ENCODE measurements around the gene PIBF1.
"Not testable (repeated sequence)": the region's sequence is repeated elsewhere in the genome, so short reads cannot be mapped to it uniquely, and the experiment has no call there.

The PIBF1 gene

GRCh38 chr13:72901546-72901945 is 119.6 kb downstream of the PIBF1 start:
- not testable (repeated sequence) for DNase-seq (ENCODE audit: low read depth in 2 of 3, low spot score in 1 of 3)

DNA sequence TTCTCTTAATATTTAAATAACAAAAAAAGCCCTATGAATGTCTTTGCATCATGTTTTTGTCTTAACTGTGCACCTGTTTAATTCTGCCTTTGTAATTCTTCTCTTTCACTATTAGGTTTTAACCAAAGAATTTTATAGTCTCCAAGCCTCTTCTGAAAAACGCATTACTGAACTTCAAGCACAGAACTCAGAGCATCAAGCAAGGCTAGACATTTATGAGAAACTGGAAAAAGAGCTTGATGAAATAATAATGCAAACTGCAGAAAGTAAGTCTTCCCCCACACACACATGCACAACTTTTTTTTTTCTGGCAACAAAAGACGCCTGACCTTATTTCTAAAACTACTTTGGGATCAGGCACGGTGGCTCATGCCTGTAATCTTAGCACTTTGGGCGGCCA is 126.5 kb downstream of the PIBF1 start:
- no peak for DNase-seq (ENCODE audit: low read depth in 2 of 3, low spot score in 1 of 3)

DNA sequence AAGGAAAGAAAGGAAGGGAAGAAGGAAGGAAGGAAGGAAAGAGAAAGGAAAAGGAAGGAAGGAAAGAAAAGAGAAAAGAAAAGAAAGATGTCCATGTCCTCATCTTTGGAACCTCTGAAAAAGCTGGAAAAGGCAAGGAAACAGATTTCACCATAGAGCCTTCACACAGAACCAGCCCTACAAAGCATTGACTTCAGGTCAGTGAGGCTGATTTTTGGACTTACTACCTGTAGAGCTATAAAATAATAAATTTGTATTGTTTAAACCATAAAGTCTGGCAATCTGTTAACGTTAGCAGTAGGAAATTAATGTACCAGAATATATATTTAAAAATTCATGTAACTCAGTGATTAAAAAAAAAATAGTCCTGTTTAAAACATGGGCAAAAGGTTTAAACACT is 130.0 kb downstream of the PIBF1 start:
- no peak for DNase-seq (ENCODE audit: low read depth in 2 of 3, low spot score in 1 of 3)

GRCh38 chr13:72920097-72920496 is 138.2 kb downstream of the PIBF1 start:
- no peak for DNase-seq (ENCODE audit: low read depth in 2 of 3, low spot score in 1 of 3)

GRCh38 chr13:72931311-72931710 is 149.4 kb downstream of the PIBF1 start:
- no peak for DNase-seq (ENCODE audit: low read depth in 2 of 3, low spot score in 1 of 3)

DNA sequence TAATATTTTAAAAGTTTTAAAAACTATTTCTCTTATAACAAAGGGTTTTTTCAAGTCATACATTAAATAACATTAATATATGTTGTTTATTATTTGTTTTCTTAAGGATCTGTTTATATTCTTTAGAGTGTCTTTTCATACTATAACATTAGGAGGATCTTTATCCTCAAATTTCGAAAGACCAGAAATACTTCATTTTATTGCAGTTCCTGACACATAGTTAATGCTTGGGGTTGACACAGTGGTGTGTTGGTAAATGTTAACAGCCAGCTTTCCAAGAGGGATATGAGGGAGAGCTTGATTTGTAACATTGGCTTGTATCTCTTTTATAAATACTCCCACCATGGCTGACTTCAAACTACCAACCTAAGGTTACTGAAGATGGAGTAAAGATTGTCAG is 150.3 kb downstream of the PIBF1 start:
- no peak for DNase-seq (ENCODE audit: low read depth in 2 of 3, low spot score in 1 of 3)

DNA sequence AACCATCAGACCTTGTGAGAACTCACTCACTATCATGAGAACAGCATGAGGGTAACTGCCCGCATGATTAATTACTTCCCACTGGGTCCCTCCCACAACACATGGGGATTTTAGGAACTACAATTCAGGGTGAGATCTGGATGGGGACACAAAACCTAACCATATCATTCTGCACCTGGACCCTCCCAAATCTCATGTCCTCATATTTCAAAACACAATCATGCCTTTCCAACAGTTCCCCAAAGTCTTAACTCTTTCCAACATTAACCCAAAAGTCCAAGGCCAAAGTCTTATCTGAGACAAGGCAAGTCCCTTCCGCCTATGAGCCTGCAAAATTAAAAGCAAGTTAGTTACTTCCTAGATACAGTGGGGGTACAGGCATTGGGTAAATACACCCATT is 164.3 kb downstream of the PIBF1 start:
- DNase-seq (ENCODE audit: low read depth in 2 of 3, low spot score in 1 of 3) = not testable (repeated sequence)

DNA sequence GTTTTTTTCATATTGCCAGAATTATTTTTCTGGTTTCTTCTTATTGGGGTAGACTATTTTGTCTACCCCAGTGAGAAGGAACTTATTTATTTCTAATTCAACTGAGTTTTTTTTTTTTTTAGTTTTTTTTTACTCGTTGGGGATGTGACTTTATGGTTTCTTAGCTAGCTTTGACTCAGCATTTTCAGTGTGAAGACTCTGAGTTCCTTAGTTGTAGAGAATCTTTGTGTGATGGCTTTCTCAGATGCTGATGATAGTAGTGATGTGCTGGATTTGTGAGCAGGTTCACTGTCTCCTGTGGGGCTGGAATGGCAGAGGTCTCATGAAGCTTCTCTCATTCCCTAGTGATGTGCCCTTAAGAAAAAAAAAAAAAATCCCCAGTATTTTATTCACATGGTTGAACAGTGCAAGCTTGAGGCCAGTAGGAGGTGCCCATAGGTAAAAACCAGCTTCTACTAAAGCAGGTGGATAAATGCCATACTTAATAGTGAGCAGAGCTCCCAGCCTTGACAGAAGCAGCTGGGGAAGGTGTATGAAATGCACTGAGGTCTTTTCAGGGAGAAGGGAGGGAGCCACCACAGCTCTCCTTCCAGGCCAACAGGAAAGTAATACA is 170.7 kb downstream of the PIBF1 start:
- no peak for DNase-seq (ENCODE audit: low read depth in 2 of 3, low spot score in 1 of 3)

- DNase-seq (ENCODE audit: low read depth in 2 of 3, low spot score in 1 of 3) = no peak
These were observed 171.5 kb downstream of the PIBF1 start for GRCh38 chr13:72953391-72953965.

DNA sequence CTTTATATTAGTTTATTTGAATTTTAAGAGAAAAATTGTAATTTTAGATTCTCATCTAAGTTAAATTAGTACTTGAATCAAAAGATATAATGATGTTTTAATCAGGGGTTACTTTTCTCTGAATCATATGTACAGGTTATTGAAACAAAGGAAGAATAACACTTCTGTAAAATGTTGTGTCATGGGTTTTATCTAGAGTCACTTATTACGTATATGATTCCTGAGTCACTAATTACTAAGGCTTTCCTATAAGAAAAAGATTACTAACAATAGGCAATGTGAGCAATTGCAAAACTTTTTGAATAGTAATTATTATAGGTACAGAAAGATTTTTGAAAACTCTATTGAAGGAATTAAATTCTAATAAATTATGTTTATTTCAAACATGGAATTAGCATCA is 177.7 kb downstream of the PIBF1 start:
- no peak for DNase-seq (ENCODE audit: low read depth in 2 of 3, low spot score in 1 of 3)

- DNase-seq (ENCODE audit: low read depth in 2 of 3, low spot score in 1 of 3) = no peak
These were observed 178.2 kb downstream of the PIBF1 start for GRCh38 chr13:72960114-72960513.

GRCh38 chr13:72960541-72960940 is 178.6 kb downstream of the PIBF1 start:
- no peak for DNase-seq (ENCODE audit: low read depth in 2 of 3, low spot score in 1 of 3)

GRCh38 chr13:72963762-72964161 is 181.8 kb downstream of the PIBF1 start:
- no peak for DNase-seq (ENCODE audit: low read depth in 2 of 3, low spot score in 1 of 3)

DNA sequence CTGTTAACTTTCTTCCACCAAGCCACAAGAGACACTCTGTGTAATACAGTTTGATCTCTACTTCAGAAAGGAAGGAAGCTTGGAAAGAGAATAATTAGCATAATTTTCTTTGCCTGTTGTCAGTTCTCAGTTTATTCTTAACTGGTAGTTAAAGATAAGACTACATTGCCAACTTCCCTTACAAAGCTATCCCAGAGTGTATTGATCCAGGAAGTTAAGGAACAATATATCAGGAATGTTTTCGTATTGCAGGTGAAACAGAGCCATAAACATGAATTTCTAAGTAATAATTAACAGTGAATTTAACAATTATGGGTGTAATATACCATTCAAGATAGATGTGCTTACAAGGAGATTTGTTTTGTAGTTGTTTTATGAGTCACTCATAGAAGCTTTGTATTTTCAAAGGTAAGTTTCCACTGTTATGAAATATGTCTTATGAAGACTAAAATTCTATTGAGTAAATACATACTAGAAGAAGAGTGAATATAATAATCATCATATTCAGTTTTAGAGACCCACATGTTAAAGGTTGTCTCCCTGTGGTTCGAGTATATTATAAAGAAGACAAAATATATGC is 188.5 kb downstream of the PIBF1 start:
- DNase-seq (ENCODE audit: low read depth in 2 of 3, low spot score in 1 of 3) = no peak

DNA sequence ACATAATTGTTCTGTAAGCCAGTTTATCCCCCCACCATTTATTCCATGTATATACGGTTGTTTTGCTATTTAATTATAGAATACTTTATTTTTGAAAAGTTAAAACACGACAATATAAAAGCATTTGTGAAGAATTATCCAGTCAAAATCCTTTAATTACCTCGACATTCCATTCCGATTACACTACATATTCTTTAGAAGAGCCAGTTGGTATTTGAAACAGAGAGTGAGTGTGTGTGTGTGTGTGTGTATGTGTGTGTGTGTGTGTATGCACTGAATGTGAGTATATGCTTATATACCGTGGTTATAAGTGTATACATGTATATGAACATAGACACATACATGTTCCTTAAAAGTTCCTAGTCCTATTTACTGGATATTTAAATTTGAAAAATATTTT is 189.0 kb downstream of the PIBF1 start:
- no peak for DNase-seq (ENCODE audit: low read depth in 2 of 3, low spot score in 1 of 3)

DNA sequence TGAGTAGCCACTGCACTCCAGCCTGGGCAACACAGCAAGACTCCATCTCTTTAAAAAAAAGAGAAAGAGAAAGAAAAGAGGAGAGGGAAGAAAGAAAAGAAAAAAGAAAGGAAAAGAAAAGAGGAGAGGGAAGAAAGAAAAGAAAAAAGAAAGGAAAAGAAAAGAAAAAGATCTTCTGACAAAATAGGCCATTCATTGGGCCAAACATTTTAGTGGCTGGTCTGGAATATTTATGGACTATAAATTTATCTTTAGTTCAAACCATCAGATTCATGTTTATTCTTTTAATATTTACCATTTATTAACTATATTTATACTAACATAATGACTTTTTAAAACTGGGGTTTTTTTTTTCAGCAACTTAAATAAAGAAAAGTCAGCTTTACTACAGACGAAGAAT is 191.3 kb downstream of the PIBF1 start:
- DNase-seq (ENCODE audit: low read depth in 2 of 3, low spot score in 1 of 3) = no peak

DNA sequence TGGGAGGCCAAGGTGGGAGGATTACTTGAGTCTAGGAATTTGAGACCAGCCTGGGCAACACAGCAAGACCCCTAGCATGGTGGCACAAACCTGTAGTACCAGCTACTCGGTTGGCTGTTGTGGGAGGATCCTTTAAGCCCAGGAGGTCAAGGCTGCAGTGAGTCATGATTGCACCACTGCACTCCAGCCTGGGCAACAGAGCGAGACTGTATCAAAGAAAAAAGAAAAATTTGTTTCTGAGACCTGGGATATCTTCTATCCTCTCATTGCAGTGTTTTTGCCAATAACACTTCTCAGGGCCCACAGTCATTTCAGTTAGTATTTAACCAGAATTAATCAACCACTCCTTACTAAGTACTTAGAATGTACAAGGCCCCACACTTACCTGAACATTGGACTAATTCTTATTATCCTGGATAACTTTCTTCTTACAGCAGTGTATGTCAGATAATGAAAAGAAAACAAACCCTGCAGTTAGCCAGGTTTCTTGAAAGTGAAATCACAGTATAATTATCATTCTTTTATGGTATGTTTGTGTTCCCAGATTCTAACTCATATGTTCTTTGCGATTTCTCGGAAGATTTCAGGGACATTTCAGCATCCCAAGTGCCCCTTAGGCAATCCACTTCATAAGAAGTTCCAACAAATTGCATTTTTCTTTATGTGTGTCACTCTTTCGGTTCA is 201.3 kb downstream of the PIBF1 start:
- DNase-seq (ENCODE audit: low read depth in 2 of 3, low spot score in 1 of 3) = no peak

- no peak for DNase-seq (ENCODE audit: low read depth in 2 of 3, low spot score in 1 of 3)
These were observed 203.7 kb downstream of the PIBF1 start for GRCh38 chr13:72985610-72986009.

DNA sequence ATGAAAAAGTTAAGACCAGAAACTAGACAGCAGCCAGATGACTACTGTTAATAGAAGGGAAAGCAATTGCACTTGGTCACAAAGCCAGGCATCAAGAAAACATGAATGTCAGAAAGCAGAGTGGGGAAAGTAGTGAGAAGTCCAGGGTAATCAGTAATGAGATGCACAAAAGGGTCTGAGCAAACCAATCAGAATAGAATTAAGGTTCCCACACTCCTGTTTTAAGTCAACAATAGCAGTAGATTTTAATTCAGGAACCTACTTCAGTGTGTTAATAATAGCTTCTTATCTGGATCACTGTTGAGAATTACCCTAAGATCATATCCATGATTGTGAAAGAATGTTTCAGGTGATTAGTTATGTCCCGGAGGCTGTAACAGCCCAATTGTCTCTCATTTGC is 204.3 kb downstream of the PIBF1 start:
- no peak for DNase-seq (ENCODE audit: low read depth in 2 of 3, low spot score in 1 of 3)

DNA sequence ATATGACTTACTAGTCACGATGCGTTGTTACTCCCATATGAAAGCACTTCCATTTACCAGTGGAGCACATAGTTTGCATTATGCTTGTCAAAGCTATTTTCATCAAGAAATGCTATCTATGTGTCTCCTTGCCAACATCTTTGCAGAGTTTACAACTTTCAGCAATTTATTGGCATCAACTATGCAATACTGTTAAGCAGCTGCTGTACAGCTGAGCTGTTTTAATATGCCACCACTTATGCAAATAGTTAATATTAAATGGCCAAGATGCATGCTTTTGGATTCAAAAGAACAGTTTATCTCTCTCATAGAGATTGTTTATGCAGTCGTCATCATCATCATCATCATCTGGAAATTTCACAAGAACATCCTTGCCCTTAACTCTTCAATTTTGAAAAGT is 209.0 kb downstream of the PIBF1 start:
- DNase-seq (ENCODE audit: low read depth in 2 of 3, low spot score in 1 of 3) = no peak

DNA sequence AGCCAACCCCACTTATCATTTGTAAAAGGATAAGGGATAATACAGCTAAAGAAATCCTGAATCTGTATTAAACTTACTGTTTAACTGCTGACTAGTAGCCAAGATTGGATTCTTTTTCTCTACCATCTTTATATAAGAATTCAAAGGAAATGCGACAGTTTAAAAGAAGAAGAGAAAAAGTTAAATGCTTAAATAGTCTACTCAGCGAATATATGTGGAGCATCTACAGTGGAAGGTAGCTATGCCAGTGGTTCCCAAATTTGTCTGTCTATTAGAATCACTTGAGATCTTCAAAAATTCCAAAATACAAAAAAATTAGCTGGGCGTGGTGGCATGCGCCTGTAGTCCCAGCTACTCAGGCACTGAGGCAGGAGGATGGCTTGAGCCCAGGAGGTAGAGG is 216.1 kb downstream of the PIBF1 start:
- DNase-seq (ENCODE audit: low read depth in 2 of 3, low spot score in 1 of 3) = no peak

DNA sequence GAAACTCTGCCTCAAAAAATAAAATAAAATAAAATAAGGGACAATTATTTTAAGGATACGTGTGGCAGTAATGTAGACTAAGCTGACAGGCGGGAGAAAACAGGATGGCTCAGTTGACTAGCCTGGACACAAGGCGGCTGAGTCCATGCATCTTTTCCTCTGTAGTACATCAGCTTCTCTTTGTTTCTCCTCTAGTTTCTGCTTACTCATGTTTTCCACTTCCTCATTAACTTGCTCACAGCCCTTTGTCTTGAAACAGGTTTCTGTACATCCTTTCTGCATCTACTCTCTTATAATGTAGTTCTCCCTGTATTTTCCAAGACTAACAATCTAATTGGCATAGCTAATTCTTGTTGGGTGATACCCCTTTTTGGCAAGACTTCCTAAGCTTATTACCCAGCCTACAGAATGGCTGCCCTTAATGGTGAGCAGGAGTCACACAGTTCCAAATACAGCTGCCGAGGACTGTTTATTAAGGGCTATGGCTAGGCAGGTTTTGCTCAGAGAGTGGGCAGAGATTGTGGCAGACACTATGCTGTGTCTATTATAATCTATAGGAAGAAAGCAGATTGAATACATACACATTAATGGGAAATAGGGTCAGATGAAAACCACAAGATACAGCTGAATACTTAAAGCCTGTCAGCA is 218.2 kb downstream of the PIBF1 start:
- DNase-seq (ENCODE audit: low read depth in 2 of 3, low spot score in 1 of 3) = no peak

Data from stimulated activated CD4-positive, alpha-beta T cell treated with anti-CD3 and anti-CD28 coated beads, Interleukin-12 subunit alpha, Interleukin-12 subunit beta, amount 100 ng/mL, for 48 hours (primary cell).